NCI-H2227 treated with DMSO at 0.1 percent for 48 hours (cell line): ENCODE data around the gene RNF217.
"Not testable (repeated sequence)": the region's sequence is repeated elsewhere in the genome, so short reads cannot be mapped to it uniquely, and the experiment has no call there.

Experiments
- DNase-seq: peaks from one replicate; lab custom pipeline; 2025; lab: John Stamatoyannopoulos, UW

RNF217 gene

GRCh38 chr6:124961777-124962638 is at the start of gene RNF217:
TSS of gene RNF217 (plus strand) at chr6:124962437. CDS start at chr6:124962545, 108 bp downstream.
- peak; percentile 15 for DNase-seq

- DNase-seq: no peak
These were observed 49.2 kb upstream of the RNF217 start for GRCh38 chr6:124913056-124913455.

DNA sequence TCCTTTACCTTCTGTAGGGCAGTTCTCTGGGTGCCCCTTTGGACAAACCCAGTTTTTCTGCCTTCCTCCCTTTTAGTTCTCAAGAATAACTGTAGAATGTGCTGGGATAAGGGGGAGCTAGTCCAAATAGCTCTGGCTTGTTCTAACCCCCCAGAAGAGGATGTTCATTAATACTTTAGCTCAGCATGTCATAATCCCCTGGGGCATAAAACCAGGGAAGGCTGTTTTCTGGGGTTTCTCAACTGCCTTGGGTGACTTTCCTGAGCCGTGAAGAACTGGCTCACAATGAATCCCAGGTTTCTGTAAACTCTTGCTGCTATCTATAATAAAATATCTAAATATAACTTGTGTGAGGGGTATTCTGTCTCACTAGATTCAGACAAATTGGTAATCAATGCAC is 44.5 kb upstream of the RNF217 start:
- no peak for DNase-seq

DNA sequence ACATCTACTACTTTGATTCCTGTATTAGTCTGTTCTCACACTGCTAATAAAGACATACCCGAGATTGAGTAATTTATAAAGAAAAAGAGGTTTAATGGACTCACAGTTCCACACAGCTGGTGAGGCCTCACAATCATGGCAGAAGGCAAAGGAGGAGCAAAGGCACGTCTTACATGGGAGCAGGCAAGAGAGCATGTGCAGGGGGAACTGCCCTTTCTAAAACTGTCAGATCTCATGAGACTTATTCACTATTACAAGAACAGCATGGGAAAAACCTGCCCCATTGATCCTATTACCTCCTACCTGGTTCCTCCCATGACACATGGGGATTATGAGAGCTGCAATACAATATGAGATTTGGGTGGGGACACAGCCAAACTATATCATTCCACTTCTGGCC is 42.5 kb upstream of the RNF217 start:
- not testable (repeated sequence) for DNase-seq

GRCh38 chr6:124924333-124924759 is 37.9 kb upstream of the RNF217 start:
- DNase-seq: no peak

- no peak for DNase-seq
These were observed 35.8 kb upstream of the RNF217 start for GRCh38 chr6:124926435-124926834.

GRCh38 chr6:124927806-124928205 is 34.4 kb upstream of the RNF217 start:
- DNase-seq: no peak

DNA sequence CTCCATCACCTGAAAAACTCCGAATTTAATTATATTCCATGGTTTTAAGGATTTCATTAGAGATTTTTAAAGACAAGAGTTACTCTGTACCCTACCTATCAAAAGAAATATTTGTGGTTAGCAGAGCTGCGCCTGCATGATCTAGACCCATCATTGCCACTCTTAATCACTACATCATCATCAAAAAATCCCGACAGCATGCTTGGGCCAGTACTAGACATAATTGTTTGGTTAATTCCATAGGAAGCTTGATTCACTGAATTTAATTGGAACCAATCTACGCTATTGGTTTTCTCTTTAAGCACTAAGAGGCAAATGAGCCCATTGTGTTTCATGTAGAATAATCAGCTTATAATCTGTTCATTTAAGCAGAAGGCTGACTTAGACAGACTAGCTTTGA is 33.4 kb upstream of the RNF217 start:
- no peak for DNase-seq

- DNase-seq: no peak
These were observed 24.6 kb upstream of the RNF217 start for GRCh38 chr6:124937645-124938044.

GRCh38 chr6:124941259-124941658 is 21.0 kb upstream of the RNF217 start:
- no peak for DNase-seq

DNA sequence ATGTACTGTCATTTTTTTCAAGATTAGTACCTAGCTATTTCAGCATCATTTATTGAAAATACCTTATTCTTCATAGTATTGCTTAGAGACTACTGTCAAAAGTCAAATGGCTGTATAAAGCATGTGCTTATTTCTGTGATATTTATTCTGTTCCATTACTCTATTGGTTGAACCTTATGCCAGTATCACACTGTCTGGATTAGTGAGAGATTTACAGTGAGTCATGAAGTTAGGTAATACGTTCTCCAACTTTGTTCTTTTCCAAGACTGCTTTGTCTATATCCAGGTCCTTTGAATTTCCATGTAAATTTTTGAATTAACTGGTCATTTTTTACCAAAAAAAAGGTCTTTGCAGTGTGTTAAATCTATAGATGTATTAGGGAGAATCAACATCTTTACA is 18.6 kb upstream of the RNF217 start:
- DNase-seq: no peak

- DNase-seq: no peak
These were observed 14.2 kb upstream of the RNF217 start for GRCh38 chr6:124947971-124948451.

DNA sequence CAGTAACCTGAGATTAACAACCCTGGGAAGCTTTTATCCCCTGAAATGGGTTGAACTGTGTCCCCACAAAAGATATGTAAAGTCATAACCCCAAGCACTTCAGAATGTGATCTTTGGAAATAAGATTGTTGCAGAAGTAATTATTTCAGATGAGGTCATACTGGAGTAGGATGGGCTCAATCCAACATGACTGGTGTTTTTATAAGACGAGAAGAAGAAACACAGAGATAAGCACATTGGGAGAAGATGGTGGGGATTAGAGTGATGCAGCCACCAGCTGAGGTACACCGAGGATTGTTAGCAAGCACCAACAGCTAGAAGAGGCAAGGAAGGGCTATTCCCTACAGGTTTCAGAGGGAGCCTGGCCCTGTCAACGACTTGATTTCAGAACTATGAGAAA is 12.5 kb upstream of the RNF217 start:
- DNase-seq: no peak

GRCh38 chr6:124953808-124954207 is 8.4 kb upstream of the RNF217 start:
- no peak for DNase-seq

GRCh38 chr6:124955108-124955856 is 7.0 kb upstream of the RNF217 start:
- no peak for DNase-seq

DNA sequence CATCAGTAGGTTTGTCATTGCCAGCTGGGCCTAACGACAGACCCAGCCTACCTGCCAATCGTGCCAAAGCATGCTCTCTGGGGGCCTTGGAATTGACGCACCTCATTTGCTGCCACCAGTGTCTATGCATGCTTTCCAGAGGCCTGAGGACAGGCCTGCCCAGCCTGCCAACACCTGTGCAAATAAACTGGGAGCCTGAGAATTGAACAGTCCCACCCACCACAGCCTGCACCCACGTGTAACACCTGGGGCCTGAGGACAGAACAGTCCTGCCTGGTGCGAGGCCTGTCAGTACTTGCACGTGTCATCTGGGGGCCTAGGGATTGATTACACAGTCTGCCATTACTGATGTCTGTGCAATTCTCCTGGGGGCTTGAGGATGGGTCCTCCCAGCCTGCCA is 6.2 kb upstream of the RNF217 start:
- no peak for DNase-seq

DNA sequence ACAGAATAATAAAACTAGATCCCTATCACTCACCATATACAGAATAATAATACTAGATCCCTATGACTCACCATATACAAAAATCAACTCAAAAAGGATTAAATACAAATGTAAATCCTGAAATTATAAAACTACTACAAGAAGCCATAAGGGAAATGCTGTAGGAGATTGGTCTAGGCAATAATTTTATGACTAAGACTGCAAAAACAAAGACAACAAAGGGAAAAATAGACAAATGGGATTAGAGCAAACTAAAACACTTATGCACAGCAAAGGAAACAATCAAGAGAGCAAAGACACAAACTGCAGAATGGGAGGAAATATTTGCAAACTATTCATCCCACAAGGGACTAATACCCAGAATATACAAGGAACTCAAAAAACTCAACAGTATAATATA is 4.1 kb upstream of the RNF217 start:
- DNase-seq: no peak

DNA sequence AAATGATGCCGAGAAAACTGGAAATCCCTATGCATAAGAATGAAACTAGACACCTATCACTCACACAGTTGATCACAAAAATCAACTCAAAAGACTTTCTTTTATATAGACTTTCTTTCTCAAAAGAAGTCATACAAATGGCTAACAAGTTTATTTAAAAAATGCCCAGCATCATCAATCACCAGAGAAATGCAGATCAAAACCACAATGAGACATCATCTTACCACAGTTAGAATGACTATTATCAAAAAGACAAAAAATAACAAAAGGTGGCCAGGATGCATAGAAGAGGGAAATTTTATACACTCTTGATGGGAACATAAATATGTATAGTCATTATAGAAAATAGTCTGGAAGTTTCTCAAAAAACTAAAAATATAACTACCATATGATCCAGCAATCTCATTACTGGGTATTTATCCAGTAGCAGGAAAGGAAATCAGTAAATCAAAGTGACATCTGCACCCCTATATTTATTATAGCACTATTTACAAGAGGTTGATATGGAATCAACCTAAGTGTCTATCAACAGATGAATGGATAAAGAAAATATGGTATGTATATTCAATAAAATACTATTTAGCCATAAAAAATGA is 3.4 kb upstream of the RNF217 start:
- no peak for DNase-seq

GRCh38 chr6:124960757-124961463 is 1.3 kb upstream of the RNF217 start:
- no peak for DNase-seq

DNA sequence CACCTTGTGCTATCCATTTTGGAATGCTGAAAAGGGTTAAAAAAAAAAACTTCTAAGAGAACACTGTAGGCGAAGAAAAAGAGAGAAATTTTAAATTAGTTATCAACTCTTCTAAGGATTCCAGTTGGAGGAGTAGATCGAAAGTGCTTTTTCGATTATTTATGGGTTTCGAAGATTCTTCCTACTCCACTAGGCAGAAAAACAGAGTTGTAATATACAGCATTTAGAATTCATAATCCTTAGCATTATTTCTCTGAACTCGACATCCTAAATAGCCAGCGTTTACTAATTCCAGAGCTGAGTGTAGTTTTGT is 817 bp upstream of the RNF217 start:
- DNase-seq: no peak

DNA sequence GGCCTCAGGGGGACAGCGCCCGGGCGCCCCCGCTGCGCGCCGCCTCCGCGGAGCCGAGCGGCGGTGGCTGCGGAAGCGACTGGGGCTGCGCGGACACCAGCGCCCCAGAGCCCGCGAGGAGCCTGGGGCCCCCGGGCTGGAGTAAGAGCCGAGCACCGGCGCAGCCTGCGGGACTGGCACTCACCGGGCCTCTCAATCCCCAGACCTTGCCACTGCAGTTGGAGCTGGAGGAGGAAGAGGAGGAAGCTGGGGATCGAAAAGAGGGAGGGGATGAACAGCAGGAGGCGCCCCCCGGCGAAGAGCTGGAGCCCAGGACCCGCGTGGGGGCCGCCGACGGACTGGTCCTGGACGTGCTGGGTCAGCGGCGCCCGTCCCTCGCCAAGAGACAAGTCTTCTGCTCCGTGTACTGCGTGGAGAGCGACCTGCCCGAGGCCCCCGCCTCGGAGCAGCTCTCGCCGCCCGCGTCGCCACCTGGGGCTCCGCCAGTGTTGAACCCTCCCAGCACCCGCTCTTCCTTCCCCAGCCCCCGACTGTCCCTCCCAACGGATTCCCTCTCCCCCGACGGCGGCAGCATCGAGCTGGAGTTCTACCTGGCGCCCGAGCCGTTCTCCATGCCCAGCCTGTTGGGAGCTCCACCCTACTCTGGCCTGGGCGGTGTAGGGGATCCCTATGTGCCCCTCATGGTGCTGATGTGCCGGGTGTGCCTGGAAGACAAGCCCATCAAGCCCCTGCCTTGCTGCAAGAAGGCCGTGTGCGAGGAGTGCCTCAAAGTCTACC is 590 bp downstream of the RNF217 start:
- no peak for DNase-seq

GRCh38 chr6:124963416-124963785 is 1.2 kb downstream of the RNF217 start:
- DNase-seq: no peak
